HG02943 (cell line): ENCODE data around the gene MRI1.
"Not testable (repeated sequence)": the region's sequence is repeated elsewhere in the genome, so short reads cannot be mapped to it uniquely, and the experiment has no call there.

Experiments
- ATAC-seq: cut with Tn5 transposase; IDR thresholded peaks from one replicate; pipeline ENCODE4 v1.9.1; 2021; ENCODE audit warnings: mild to moderate bottlenecking, low read depth, moderate library complexity; ENCODE audit not compliant: unreplicated experiment

The MRI1 gene

GRCh38 chr19:13757805-13758772, 6.2 kb upstream of the MRI1 start:
- no peak for ATAC-seq

- no peak for ATAC-seq
These were observed 5.5 kb upstream of the MRI1 start for GRCh38 chr19:13758795-13759194.

- ATAC-seq, result no peak
These were observed 2.9 kb upstream of the MRI1 start for GRCh38 chr19:13761423-13761822.

GRCh38 chr19:13762635-13763235, 1.6 kb upstream of the MRI1 start:
- no peak for ATAC-seq

GRCh38 chr19:13763265-13763664, 1.1 kb upstream of the MRI1 start:
- ATAC-seq, result no peak

GRCh38 chr19:13764821-13765394, 586 bp downstream of the MRI1 start:
- no peak for ATAC-seq

- ATAC-seq, result no peak
These were observed 1.2 kb downstream of the MRI1 start for GRCh38 chr19:13765395-13766094.

GRCh38 chr19:13766095-13766481, 1.8 kb downstream of the MRI1 start:
- no peak for ATAC-seq

- ATAC-seq, result no peak
These were observed 4.2 kb downstream of the MRI1 start for GRCh38 chr19:13768510-13768909.

GRCh38 chr19:13770013-13770635, 5.8 kb downstream of the MRI1 start:
- no peak for ATAC-seq

GRCh38 chr19:13774217-13775191, 10.2 kb downstream of the MRI1 start, which contains the start of gene C19orf53:
TSS of gene C19orf53 (plus strand) at chr19:13774456. CDS start at chr19:13774478, 22 bp downstream.
- peak; percentile 80 for ATAC-seq

GRCh38 chr19:13778398-13778797, 14.1 kb downstream of the MRI1 start:
- no peak for ATAC-seq

GRCh38 chr19:13778847-13779246, 14.5 kb downstream of the MRI1 start:
- no peak for ATAC-seq

- not testable (repeated sequence) for ATAC-seq
These were observed 15.5 kb downstream of the MRI1 start for GRCh38 chr19:13779794-13780193.

GRCh38 chr19:13781547-13781946, 17.2 kb downstream of the MRI1 start:
- no peak for ATAC-seq

GRCh38 chr19:13782537-13782936, 18.2 kb downstream of the MRI1 start:
- no peak for ATAC-seq

GRCh38 chr19:13783565-13784500, 19.5 kb downstream of the MRI1 start:
- ATAC-seq, result no peak
